ENCODE measurements around the gene PSG6. TPM values are rescaled to one million over a fixed set of nuclear protein-coding genes. Genes with fewer than 3 reads are reported as not detected.
"Not testable (repeated sequence)": the region's sequence is repeated elsewhere in the genome, so short reads cannot be mapped to it uniquely, and the experiment has no call there.

PSG6 gene
- total RNA-seq (2012; rRNA removed), result 0.18 TPM in 1 of 2 replicates, not detected in the other
- polyA plus RNA-seq (2012; rRNA removed), result 0.07 TPM in 1 of 2 replicates, not detected in the other
- polyA plus RNA-seq (2012; cell fraction: cytosol; rRNA removed), result 0.05 TPM in 1 of 2 replicates, not detected in the other
- not detected in 2 replicates for polyA plus RNA-seq (2012; cell fraction: nucleus; rRNA removed; ENCODE audit: low replicate concordance)
- not detected for Bru-seq, nascent RNA
- not detected for BruChase-seq, experiment 1, labeled RNA remaining after a 6-hour chase
- not detected for BruChase-seq, experiment 2, labeled RNA remaining after a 2-hour chase
- long read RNA-seq, result 0 reads

GRCh38 chr19:42917634-42918033 lies at the start of gene PSG6:
Gene PSG6 (minus strand): TSS chr19:42917894. CDS start chr19:42917792, 102 bp downstream.
- BruUV-seq (replicated peaks); H3K36me3 ChIP-seq (ENCODE audit: control insufficient read depth, insufficient read depth, low read length); H2AFZ ChIP-seq (replicated peaks; ENCODE audit: low read length, poor library complexity); H3K27ac ChIP-seq (ENCODE audit: insufficient read depth, low read length); intact Hi-C loops (cut with micrococcal nuclease); H3K79me1 ChIP-seq (ENCODE audit: low read depth in 1 of 2, low read length in 2 of 2); ATAC-seq (ENCODE audit: low read depth); H3K9me1 ChIP-seq (ENCODE audit: insufficient read depth, low read length); H3K9me3 ChIP-seq (ENCODE audit: control insufficient read depth, insufficient read depth, low read length); H3K23ac ChIP-seq (ENCODE audit: low read depth, low read length); CTCF ChIA-PET; POLR2A ChIA-PET (ENCODE audit: unreplicated experiment); H3K14ac ChIP-seq (replicated peaks; ENCODE audit: low read depth, low read length); DNase-seq; H3K4me3 ChIP-seq (ENCODE audit: insufficient read depth, low read depth, low read length); H3K4me2 ChIP-seq (ENCODE audit: low read depth, low read length); H3K56ac ChIP-seq (ENCODE audit: extremely low read depth, insufficient read depth, low read length); H3K27me3 ChIP-seq (ENCODE audit: control insufficient read depth, insufficient read depth, low read length); H3K4me1 ChIP-seq (ENCODE audit: control insufficient read depth, insufficient read depth, low read length); H2AK9ac ChIP-seq (replicated peaks; ENCODE audit: low read depth, low read length, poor library complexity); H4K20me1 ChIP-seq (ENCODE audit: insufficient read depth, low read length); H3K9ac ChIP-seq (ENCODE audit: low read depth, low read length); dilution Hi-C loops (cut with HindIII; ENCODE audit: low sequenced_read_pairs, unreplicated experiment): not testable (repeated sequence)
- peak within 1 kb of the TSS; percentile 90 for H2AK5ac ChIP-seq (ENCODE audit: low read depth, low read length)
- peak within 1 kb of the TSS; percentile 68 for H2BK120ac ChIP-seq (ENCODE audit: low read depth, low read length)
- H2BK5ac ChIP-seq (ENCODE audit: low read depth, low read length, poor library complexity, severe bottlenecking), result peak within 1 kb of the TSS; percentile 70
- peak within 1 kb of the TSS; percentile 17; the same call in 1 of the 3 replicates for H2BK15ac ChIP-seq (ENCODE audit: low read depth, low read length)
- H3K4ac ChIP-seq (ENCODE audit: low read depth, low read length), result peak within 1 kb of the TSS; percentile 65
- H4K8ac ChIP-seq (ENCODE audit: low read depth in 2 of 2, low read length in 2 of 2), result 0 out of 4 replicates have a peak within 1 kb of the TSS, but pooled peaks of 1 of the 2 experiments have one; percentile 17
- no CpG with 5 or more reads among the region's 1 CpG for WGBS, 2 experiments (ENCODE audit: extremely low coverage in 2 of 2, insufficient read length in 1 of 2)
- H2BK20ac ChIP-seq (ENCODE audit: low read depth, low read length), result peak within 1 kb of the TSS; percentile 67; the same call in 1 of the 2 replicates
- peak within 1 kb of the TSS; percentile 62 for H4K91ac ChIP-seq (ENCODE audit: insufficient read depth, low read depth, low read length)
- peak within 1 kb of the TSS; percentile 48; the same call in 1 of the 2 replicates for H3K18ac ChIP-seq (ENCODE audit: low read depth, low read length)
- peak within 1 kb of the TSS; percentile 17; the same call in 1 of the 2 replicates for H4K5ac ChIP-seq (ENCODE audit: low read depth, low read length)
- in situ Hi-C loops (cut with MboI; ENCODE audit: low sequenced_read_pairs), result loop anchor here (10.0 kb wide), 1 partner anchor 223 kb away; no protein-coding TSS in a partner anchor

All from IMR-90 (cell line).